GM19025 (cell line): ENCODE data around the gene CERKL.

Experiments used
- ATAC-seq: cut with Tn5 transposase; IDR thresholded peaks from one replicate; pipeline ENCODE4 v1.9.1; 2021; ENCODE audit warnings: mild to moderate bottlenecking, low read depth, moderate library complexity; ENCODE audit not compliant: unreplicated experiment

Gene CERKL

DNA sequence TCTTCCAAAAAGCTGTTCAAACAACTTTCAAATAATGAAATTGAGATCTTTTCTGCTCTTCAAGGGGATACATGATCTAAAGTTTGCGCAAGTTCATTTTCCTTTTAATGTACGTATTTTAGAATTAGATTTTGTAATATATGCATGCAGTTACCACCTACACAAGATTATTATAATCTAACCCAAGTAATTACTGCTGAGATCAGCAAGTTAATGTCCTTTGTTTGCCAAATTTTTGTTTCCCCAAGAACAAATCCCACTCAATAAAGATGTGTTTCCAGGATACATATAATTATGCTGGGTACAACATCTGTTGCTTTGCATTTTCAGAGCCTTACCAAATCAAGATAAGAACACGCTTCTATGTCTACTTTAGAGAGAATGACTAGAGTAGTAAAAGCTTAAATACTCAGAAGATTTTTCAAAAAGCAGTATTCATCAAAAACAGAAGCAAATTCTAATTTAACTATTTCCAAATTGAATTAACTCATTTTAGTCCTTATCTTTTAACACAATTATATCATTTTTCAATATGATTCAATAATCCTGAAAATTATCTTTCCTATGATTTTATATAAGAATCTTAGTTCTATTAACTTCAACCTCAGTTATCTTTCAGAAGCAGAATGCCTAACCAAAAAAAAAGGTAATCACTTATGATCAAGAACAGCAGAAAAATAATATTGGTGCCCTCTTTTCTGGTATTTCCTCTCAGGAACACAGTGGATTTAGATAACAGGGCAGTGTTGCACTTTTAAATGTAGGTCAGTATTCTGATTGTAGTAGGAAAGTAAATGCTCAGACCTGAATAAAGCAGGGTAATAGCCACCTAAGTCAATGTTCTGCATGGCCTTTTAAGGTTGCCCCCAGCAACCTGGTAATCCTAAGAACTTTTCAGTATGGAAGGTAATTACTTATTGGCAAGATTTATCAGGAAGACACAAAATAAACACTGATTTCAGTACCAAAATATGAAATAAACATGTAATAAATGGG, 28.0 kb downstream of the CERKL start:
- no peak for ATAC-seq

DNA sequence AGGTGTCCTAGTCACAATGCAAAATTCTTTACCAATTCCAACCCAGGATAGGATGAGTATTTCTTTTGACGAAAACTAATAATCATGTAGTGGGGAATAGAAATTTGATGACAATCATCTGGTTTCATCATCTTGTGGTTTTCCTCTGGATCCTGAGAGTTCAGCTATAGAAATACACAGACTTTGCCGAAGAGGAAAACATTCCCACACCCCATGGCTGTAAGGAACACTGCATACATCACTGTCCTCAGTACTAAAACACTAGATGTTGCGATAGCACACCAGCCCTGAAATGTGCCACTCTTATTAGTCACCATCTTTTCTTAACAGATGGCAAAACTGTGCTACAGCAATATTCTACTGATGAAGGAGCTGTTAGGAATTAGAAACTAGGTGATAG, 29.4 kb downstream of the CERKL start:
- no peak for ATAC-seq

DNA sequence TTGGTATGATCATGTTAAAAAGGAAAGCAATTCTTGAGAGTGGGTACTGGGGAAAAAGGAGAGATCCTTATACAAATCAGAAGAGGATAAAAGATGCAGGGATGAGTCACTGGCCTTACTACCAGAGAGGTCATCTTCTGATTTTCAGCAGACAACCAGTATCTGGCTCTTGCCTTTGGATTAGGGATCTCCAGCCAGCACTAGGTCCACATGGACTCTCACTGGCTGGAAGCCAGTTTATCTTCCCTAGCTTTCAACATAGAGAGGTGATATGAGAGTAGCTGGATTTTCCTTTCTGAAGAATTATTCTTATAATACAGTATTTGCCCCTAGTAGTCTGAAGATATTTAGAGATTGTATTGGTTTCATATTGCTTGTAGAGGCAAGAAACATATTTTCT, 30.2 kb downstream of the CERKL start:
- ATAC-seq: no peak

DNA sequence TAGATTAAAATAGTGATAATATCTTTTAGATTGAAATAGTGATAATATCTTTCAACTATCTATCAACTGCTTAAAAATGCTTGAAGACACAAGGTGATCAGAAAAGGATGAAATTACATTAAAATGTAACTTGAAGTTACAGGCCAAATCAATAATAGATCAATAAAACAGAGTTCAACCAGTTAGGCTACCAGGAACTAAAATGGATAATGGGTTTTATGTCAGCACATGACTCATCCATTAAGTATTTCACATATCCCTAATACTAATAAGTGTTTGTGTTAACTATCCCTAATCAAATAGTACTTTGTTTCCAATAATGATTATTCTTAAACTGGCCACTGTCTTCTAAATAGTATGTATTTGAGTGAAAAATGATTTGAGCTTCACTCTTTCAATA, 33.7 kb downstream of the CERKL start:
- ATAC-seq: no peak

DNA sequence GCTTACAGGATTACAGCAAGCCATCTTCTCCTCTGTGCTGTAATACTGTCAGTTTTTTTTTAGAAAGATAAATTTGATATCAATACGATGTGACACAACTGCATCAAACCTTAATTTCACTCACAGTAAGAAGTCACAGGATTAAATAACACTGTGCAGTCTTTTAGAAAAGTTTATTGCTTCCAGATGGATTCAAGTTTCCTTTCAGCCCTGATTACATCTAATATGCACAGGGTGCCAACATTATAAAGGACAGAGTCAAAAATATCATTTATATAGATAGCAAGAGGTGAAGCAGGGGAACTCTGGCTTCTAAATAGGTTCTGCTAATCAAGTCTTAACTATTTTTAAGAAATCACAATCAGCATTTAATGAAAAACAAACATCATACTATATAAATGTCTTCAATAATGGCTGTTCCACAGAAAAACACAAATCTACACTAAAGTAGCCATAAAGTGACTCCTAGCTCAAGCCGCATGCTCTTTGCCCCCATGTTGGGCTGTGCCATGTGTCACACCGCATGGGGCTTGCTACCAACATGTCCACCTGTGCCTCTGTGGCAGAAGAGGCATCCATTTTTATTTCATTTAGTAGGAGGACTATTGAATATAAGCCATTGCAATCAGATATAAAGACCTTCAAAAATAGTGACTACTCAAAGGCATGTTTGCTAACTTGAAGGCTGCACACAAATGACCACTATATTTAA, 35.0 kb downstream of the CERKL start:
- ATAC-seq: no peak

DNA sequence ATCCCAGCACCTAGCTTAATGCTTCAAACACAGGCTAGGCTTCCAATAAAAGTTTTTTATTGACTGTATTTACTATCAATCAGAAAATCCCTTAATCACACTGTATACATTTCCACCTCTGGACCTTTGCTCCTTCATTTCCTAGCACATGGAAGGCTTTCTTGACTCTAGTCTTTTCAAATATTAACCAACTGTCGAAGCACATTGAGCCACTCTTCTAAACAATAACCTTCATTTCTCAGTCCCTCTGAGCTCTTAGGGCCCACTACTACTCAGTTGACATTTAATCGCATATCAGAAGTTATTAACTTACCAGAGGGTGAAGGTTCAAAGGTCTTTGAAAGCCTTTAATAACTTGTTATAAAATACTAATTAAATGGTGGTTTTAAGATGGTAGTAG, 37.4 kb downstream of the CERKL start:
- ATAC-seq: no peak

DNA sequence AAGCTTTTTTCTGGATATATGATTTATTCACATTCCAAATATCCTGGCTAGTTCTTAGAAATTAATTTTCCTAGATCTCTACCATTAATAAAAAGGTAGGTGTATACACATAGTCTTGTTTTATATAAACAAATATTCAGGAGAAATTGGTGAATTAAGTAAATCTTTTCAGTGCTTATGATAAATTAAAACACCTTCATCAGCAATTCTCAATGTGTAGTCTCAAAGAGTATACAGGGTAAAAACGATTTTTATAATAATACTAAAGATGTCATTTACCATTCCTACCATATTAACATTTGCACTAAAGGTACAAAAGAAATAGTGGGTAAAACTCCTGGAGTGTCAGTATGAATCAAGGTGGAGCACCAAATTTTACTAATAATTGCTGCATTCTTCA, 40.2 kb downstream of the CERKL start:
- ATAC-seq: no peak

DNA sequence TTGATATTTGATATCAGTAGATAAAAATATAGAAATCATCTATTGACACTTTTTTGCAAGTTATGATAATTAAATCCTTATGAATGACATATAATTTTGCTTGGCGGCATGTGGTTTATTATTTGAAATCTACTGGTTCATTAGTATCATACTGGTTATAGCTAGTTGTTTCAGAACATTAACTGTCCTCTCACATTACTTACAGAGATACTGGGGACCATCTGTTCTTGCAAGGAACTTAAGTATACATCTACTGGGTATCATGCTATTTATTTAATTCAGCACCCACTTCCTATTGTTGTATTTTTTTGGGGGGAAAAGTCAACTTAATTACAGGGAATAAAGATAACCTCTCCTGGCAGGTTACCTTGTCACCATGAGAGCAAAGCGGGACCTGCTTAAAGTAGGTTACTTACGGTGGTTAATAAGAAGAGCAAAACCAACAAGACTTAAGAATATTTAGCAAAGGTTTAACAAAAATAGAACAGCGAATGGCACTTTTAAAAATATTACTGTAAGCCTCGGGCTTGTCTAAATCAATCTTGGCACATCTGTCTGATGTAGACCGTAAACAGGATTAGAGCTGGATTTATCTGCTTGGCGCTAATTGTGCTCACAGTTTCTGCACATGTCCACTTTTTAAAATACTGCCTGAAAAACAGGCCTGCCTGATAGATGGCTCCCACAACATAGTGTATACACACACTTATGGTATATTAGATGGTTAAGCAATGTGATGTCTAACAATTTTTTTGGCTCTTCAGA, 41.8 kb downstream of the CERKL start:
- no peak for ATAC-seq

DNA sequence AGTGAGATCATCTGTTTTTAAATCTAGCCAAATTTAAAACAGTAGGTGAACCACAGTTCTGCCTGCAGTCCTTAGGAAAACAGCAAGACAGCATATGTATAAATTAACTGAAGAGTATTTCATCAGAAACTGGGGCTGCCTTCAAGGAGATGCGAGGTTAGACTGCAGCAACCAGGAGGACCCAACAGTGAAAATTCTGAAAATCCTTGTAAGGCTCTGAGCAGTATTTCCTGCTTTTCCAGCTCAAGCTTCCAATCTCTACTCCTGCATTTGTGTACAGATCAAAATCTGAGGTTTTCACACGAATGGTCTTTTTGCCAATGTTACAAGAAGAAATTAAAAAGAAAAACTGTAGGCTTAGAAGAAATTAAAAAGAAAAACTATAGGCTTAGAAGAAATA, 43.7 kb downstream of the CERKL start:
- no peak for ATAC-seq

DNA sequence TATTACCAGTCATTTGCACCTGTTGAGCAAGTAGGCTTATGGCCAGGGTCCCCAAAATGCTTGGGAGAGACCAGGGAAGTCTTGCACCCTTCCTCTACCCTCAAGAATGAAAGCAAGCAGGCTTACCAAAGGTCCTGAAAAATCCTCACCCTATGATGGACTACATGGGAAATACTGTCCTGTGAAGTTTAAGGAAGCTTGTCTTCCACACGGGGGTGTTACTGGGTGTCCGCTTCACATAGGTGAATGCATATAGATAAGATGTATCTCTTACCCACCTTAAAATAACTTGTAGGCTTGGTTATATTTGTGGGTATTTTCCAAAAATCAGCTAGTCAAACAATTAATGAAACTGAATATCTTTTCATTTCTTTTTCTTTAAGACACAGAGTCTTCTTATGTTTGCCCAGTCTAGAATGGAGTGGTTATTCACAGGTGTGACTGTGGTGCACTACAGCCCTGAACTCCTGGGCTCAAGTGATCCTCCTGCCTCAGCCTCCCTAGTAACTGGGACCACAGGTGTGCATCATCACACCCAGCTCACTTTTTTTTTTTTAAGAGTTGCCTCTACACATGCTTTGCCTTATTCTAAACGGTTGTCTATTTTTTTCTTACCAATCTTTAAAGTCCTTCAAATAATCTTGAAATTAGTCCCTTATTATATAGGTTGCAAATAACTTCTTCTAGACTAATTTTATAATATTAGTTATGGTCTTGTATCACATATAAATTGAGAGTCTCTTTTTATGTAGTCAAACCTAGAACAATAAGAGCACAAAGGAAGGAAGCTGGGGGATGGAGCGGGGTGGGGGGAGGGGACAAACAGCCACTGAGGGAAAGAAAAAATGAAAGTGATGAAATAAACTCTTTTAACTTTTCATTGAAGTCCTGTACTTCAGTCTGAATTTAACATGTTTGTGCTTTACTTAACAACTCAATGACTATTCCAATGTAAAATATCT, 49.0 kb downstream of the CERKL start:
- no peak for ATAC-seq

DNA sequence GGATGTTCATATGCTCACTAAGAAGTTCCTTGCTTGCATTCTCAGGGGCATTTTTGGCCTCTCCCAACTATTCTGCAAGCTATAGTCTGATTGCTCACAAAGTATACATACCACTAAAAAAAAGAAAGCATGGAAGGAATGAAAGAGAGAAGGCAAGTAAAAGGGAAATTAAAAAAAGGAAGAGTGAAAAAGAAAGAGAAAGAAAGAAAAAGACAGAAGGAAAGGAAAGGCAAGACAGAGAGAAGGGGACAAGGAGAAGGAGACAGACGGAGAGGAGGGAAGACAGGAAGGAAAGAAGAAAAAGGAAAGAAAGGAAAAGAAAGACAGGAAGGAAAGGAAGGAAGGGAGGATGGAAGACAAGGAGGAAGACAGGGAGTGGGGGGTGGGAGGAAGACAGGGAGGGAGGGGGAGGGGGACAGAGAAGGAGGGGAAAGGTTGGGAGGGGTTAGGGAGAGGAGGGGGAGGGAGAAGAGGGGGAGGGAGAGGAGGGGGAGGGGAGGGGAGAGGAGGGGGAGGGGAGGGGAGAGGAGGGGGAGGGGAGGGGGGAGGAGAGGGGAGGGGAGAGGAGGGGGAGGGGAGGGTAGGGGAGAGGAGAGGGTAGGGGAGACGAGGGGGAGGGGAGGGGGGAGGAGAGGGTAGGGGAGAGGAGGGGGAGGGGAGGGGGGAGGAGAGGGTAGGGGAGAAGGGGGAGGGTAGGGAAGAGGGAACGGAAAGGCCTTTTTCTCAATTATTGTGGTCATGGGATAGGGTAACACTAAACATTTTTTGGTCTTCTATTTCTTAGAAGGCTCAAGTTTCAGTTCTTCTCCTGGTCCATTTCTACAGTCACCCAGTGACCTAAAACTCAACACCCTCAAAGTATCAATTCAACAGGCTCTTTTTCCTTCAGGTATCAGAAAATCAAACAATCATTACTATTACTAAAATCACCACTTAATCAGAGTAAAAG, 50.7 kb downstream of the CERKL start:
- ATAC-seq: no peak

DNA sequence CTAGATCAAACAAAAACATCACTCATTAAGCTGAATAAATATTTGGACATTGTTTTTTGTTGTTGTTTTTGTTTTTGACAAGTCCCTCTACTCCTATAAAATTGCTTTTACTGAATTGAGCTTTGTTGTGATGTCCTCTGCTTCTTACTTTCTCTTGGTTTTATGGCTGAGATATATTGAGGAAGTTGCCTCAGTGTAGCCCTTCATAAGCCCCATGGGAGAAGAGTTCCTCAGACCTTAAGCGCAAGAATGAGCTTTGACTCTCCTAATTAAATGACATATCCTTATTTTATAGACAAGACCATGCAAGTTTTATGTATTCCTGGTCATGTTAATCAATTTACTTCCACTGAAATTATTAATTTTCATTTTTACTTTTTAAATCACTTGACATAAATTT, 54.9 kb downstream of the CERKL start:
- ATAC-seq: no peak

DNA sequence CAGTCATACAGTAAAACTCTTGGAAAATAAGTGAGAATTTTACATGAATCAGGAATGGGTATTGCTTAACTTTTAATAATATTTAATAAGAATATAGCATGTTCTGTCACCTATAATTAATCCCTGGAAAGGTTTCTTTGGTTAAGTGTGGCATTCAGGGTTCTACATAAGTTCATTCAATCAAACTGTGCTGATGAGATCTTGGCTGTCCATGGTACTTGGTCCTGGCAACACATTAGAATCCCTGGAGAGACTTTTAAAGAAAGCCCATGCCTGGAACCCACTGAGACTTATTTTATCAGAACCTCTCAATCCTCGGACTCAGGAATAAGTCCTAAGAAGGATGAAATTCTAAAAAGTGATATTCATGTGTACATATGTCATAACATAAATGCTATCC, 60.3 kb downstream of the CERKL start:
- ATAC-seq: no peak

DNA sequence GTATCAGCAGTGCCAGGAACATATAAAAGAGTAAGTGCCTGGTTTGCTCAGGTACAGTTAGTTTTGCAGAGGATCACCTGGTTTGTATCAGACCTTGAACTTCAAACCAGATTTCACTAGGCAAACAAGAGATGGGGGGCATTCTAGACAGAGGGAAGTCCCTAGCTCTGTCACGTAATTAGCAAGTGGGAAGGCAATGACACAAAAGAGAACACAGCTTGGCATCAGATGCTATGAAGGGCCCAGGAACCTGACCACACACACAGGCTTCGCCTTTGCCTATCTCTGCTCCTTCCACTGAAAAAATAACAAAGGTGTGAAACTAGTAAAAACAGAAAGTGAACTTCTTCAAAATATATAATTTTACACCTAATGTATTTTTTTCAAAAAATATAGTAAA, 62.6 kb downstream of the CERKL start:
- ATAC-seq: peak; percentile 83

DNA sequence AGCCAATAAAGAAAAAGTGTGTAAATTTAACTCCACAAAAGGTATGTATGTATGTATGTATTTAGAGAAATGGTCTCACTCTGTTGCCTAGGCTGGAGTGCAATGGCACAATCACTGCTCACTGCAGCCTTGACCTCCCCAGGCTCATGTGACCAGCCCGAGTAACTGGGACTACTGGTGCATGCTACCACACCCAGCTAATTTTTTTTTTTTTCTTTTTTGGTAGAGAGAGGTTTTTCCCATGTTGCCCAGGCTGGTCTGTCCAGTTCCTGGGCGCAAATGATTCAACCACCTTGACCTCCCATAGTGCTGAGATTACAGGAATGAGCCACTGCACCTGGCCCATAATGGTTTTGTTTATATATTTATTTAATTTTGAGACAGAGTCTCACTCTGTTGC, 67.1 kb downstream of the CERKL start:
- ATAC-seq: no peak

DNA sequence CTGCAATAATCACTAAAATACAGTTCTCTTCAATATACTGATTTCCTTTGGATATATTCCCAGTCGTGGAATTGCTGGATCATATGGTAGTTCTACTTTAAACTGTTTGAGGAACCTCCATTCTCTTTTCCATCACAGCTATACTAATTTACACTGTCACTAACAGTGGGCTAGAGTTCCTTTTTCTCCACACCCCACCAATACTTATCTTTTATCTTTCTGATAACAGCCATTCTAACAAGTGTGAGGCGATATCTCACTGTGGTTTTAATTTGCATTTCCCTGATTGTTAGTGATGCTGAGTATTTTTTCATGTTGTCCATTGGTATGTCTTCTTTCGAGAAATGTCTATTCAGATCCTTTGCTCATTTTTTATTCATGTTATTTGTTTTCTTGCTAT, 68.4 kb downstream of the CERKL start:
- ATAC-seq: no peak

DNA sequence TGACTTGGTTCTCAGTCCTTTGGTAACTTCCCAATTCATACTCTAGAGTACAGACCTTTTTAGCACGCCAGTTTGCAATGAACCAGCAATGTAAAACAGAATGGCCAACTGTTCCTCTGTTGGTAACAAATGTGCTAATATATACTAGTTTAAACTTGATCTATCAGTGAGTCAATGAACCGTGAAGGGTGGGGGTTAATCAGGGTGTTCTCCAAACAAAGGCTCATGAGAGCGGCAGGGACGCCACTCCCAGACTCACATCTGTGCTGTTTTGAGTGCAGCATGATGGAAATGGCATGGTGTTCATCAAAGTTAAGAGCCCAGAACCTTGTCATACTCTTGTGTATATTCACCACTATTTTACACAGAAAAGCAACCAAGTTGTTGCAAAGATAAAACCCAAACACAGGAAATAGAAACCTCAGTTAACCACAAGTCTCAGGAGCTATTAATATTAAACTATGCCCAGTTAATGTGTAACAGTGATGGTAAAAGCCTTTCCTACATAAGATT, 70.3 kb downstream of the CERKL start:
- ATAC-seq: peak; percentile 96

DNA sequence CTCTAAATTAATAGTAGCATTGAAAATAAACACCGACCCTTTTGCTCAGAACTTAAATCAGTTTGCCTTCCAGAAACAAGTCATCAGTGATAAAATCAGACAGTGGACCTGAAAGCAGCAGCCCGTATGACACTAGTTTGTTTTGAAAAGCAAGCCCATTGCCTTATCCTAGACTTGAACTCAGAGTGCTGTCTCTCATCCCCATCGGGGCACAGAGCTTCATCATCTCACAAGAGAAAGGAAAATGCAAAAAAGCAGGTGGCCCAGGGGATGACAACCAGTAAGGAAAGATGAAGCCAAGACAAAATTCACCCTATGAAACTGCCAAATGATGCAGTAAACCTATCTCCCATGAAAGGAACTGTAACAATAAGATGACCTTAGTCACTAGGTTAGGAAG, 71.2 kb downstream of the CERKL start:
- no peak for ATAC-seq

DNA sequence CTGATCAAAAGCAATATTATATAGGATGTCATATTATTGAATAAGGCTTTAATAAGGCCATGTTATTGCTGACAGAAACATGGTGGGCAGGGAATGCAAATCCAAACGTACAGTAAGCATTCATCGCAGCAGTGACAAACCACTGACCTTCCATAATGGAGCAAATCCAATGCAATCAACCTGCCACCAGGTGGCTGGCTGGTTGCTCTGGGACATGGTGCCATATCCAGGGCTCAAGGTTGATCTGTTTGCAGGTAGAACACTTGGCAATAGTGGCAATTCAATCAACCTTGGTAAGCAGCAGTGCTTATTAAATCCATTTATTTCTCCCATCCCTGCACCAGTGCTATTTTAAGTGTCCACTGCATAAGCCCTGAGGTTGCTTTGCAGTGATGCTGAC, 75.4 kb downstream of the CERKL start:
- no peak for ATAC-seq
